Cardiac fibroblast (primary cell): ENCODE results near the gene CEP170B.

Source experiments
- DNase-seq, 2 donors: peaks; one replicate each; pipeline versions ENCODE4 v3.0.0 to v3.0.0-alpha.2; 2010; ENCODE audit warnings: low read depth in 2 of 2
- H3K4me3 ChIP-seq, 2 donors: replicated peaks in 1 of 2; 1 replicate in 1 of 2; 2 replicates in 1 of 2; pipeline ENCODE4 v1.5.1; 2011; ENCODE audit warnings: low read depth in 2 of 2, low read length in 2 of 2, mild to moderate bottlenecking in 2 of 2, moderate library complexity in 1 of 2
- CTCF ChIP-seq: IDR thresholded peaks from one replicate; pipeline ENCODE4 v1.5.1; 2011; ENCODE audit warnings: low read depth, mild to moderate bottlenecking, low read length, inconsistent platforms

Gene CEP170B

DNA sequence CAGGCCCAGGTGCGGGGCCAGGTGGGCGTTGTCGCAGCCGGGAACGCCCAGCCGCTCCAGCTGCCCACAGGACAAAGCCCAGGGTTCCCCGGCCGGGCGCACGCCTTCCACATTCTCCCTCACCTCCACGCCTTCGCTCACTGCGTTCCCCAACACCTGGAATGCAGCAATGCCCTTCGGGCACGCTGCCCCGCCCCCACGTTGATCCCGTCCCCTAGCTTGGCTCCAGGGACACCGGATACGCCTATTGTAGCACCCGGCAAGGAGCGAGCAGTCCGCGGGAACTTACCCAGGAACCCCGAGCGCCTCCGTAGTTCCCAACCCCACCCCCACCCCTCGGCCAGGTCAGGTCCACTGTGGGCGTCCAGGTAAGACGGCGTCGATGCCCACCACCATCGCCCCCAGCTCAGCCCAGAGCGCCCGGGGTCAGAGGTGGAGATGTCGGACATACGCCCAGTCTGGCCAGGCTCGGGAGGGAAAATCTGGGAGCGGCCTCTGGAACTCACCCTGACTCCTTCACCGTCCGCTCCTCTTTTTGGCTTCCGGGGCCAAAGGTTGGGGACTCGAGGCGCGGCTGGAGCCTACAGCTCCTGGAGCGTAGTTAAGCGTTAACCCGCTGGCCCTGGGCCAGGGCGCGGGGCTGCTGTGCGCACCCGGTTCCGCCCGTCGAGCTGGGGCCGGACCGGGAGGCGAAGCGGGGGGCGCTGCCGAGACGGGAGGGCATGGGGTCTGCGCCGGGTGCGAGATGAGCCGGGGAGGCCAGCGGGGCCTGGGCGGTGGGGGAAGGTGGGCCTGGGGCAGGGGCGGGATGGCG is 594 bp upstream of the CEP170B start:
- H3K4me3 ChIP-seq: peak overlapping the region; percentile 40 to 50
- DNase-seq: no peak
- TF ChIP-seq CTCF: no peak

DNA sequence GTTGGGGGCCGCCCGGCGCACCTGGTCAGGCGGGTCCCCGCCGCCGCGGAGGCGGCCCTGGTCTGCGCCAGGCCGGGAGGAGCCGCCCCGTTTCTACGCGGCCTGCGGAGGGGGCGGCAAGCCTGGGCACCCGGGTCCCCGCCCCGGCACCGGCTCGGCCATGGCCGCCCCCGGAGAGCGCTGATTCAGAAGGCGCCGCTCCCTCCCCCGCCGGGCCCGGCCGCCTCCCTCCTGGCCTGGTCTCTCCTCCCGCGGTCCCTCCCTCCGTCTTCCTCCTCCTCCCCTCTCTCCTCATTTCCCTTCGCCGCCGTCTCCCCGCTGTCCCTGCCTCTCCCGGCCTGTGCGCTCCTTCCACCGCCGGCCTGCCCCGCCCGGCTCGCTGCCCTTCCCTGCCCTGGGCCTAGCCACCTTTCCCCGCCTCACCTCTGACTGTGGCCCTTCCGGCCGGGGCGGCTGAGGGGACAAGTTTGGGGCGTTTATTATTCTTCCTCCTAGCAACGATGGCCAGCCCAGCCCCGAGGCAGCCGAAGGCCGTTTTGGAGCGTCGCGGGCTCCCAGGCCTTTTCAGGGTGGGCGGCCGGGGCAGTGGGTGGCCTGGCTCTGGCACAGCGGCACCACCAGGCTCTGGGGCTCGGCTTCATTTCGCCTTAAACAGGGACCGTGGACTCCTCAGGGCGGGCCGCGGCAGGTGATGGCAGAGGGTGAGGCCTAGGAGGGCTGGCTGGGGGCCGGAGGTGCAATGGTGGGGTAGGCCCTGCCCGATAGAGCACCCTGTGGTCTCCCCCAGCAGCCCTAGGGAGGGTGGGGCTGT is 768 bp downstream of the CEP170B start:
- TF ChIP-seq CTCF: no peak
- peak; percentile 75 to 76 for DNase-seq
- H3K4me3 ChIP-seq: peak overlapping the region; percentile 53 to 77

DNA sequence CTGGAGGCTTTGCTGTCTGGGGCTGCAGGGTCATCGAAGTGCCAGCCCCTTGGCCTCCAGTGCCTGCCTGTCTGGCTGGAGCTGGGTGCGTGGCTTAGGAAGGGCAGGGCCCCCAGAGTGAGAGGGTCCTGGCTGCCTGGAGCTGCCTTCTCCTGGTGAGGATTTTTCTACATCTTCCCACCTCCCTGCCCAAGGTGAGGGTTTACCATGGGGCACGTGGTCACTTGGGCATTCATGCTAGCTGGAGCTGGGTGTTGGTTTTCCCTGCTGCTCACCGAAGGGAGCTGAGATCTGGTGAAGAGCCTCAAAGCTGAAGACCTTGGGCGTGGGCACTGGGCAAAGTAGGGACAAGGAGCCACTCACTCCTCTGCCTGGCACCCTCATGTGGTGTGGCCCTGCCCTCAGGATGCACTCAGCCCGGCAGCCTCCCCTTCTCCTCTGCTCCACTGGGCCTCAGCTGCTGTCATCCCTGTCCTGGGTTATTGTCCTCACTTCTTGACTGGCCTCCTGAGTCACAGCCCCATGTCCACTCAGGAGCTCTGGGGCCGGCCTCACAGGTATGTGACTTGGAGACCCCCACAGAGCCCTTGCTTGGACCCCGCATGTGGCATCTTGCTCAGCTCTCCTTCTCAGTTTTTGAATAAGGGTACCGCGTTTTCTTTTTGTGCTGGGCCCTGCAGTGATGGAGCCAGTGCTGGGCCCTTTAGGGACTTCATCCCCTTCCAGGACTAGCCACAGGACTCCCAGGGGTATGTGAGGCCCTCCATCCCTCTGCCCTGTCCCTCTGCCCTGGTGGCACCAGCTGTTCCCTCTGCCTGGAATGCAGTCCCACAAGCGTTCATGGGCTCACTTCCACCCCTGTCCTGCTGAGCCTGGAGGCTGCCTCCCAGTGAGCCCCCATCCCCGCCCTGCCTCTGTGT is 1.6 kb downstream of the CEP170B start:
- no peak for DNase-seq
- no peak for TF ChIP-seq CTCF
- peak overlapping the region; percentile 53 to 77 for H3K4me3 ChIP-seq

GRCh38 chr14:104867371-104868059 is 2.4 kb downstream of the CEP170B start:
- DNase-seq: no peak
- TF ChIP-seq CTCF: no peak
- H3K4me3 ChIP-seq: no peak overlapping the region

DNA sequence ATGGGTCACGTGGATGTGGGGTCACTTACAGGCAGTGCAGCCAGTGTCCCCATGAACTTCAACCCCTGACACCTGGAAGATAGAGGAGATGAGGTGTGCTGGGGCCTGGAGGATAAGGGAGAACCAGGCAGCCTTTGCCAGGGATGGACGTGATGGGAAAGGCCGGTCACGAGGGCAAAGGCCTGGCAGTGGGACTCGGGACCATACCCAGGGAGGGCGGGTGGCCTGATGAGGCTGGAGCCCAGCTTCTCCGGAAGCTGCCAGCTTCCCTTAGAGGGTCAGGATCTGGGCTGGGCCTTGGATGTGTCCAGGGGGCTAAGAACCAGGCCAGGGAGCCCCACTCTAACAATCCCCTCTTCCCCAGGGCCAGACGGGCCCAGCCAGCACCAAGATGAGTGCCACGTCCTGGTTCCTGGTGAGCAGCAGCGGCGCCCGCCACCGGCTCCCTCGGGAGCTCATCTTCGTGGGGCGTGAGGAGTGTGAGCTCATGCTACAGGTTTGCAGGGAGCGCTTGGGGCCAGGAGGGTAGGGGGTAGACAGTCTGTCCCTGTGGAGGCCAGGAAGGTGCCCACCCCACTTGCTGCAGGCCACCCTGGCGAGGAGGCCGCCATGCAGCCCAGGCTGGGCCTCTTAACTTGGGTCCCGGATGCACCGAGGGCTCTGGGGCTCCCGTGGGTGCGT is 3.1 kb downstream of the CEP170B start:
- DNase-seq: no peak
- no peak for TF ChIP-seq CTCF

More for the DNA sequence above, 3.1 kb downstream of the CEP170B start:
- no peak overlapping the region for H3K4me3 ChIP-seq
